GM12878 (cell line): ENCODE data around the gene GRM1.

Source experiments
- FOS ChIP-seq: IDR thresholded peaks from 3 replicates; pipeline ENCODE4 v1.6.1; 2011; ENCODE audit warnings: borderline replicate concordance; ENCODE audit not compliant: insufficient read length; ENCODE audit errors: extremely low read depth
- GABPA ChIP-seq: IDR thresholded peaks from 2 replicates; pipeline ENCODE4 v1.6.1; 2014; ENCODE audit warnings: antibody characterized with exemption, low read depth, mild to moderate bottlenecking, inconsistent platforms
- NBN ChIP-seq: fragments of 450-650 bp; IDR thresholded peaks from 2 replicates; pipeline ENCODE4 v1.6.1; 2016
- PAX8 ChIP-seq: fragments of 450-650 bp; IDR thresholded peaks from 2 replicates; pipeline ENCODE4 v1.6.1; 2017; ENCODE audit warnings: mild to moderate bottlenecking, moderate library complexity
- PML ChIP-seq: IDR thresholded peaks from 2 replicates; pipeline ENCODE4 v1.6.1; 2012; ENCODE audit warnings: low read length, inconsistent platforms
- POLR2A ChIP-seq: IDR thresholded peaks from 2 replicates; pipeline ENCODE4 v1.6.1; 2011; ENCODE audit warnings: low read depth, mild to moderate bottlenecking, low read length
- SIN3A ChIP-seq: IDR thresholded peaks from 2 replicates; pipeline ENCODE4 v1.6.1; 2012; ENCODE audit warnings: low read depth, low read length, improper control_type of control experiment
- SRF ChIP-seq, 2 experiments: IDR thresholded peaks; 2 replicates each; pipeline ENCODE4 v1.6.1; 2011; ENCODE audit warnings: low read depth in 2 of 2, low read length in 2 of 2, mild to moderate bottlenecking in 1 of 2, moderate library complexity in 1 of 2
- STAT3 ChIP-seq: IDR thresholded peaks from 2 replicates; pipeline ENCODE4 v1.6.1; 2011; ENCODE audit warnings: low read depth, low read length, improper control_type of control experiment
- TF ChIP-seq, protein P1 (sequence below), 3 experiments: IDR thresholded peaks in 2 of 3; conservative IDR thresholded peaks in 1 of 3; 2 replicates each; pipeline ENCODE4 v1.5.1; 2011; ENCODE audit warnings: low read depth in 3 of 3, low read length in 3 of 3, mild to moderate bottlenecking in 3 of 3, control low read depth in 2 of 3, moderate library complexity in 2 of 3, inconsistent platforms in 1 of 3, mixed read lengths in 1 of 3; ENCODE audit not compliant: control insufficient read depth in 2 of 3, insufficient read depth in 1 of 3; ENCODE audit errors: extremely low read depth in 1 of 3
- TF ChIP-seq, protein P2 (sequence below): IDR thresholded peaks from 2 replicates; pipeline ENCODE4 v1.6.1; 2012; ENCODE audit warnings: low read length, inconsistent platforms
- TF ChIP-seq, protein P3 (sequence below): IDR thresholded peaks from 2 replicates; pipeline ENCODE4 v1.6.1; 2012; ENCODE audit warnings: low read depth, low read length, improper control_type of control experiment
- TF ChIP-seq, protein P4 (sequence below): fragments of 450-650 bp; formaldehyde crosslinking; IDR thresholded peaks from 2 replicates; pipeline ENCODE4 v1.5.0; 2022; ENCODE audit warnings: mild to moderate bottlenecking, missing genetic modification characterization

DNA sequence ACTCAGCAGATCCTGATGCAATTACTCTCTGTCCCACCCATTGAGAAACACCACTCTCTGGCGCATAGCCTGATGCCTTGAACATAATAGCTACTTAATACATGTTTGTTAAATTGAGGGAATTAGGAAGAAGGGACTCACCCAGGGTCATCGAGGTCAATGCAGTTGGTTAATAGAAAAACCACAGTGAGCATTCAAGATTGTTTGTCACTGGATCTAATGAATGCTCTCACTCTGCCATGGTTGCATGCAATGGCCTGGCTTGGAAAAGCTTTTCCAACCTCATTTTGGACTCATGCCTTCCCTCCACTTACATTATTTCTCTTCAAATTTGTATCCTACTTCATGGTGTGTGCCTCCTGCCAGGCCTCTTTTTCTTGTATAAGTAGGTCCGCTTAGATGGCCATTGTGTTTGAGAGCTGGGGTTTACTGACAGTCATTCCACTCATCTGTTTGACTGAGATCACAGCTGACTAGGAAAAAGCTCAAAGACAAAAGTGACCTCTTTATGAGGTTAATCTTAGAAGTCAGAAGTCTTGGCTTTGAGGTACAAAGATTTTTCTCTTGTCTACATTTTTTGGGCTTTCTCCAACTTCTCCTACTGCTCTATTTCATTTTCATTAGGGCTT lies 360.0 kb downstream of the GRM1 start:
- TF ChIP-seq POLR2A (no peak), GABPA (no peak), PML (no peak), NBN (no peak), PAX8 (no peak), SIN3A (no peak), STAT3 (no peak), SRF (IDR thresholded peaks at IDR 0.05; ENCODE audit: low read depth in 2 of 2, low read length in 2 of 2) (no peak), FOS (no peak)
- TF ChIP-seq, protein P1, sequence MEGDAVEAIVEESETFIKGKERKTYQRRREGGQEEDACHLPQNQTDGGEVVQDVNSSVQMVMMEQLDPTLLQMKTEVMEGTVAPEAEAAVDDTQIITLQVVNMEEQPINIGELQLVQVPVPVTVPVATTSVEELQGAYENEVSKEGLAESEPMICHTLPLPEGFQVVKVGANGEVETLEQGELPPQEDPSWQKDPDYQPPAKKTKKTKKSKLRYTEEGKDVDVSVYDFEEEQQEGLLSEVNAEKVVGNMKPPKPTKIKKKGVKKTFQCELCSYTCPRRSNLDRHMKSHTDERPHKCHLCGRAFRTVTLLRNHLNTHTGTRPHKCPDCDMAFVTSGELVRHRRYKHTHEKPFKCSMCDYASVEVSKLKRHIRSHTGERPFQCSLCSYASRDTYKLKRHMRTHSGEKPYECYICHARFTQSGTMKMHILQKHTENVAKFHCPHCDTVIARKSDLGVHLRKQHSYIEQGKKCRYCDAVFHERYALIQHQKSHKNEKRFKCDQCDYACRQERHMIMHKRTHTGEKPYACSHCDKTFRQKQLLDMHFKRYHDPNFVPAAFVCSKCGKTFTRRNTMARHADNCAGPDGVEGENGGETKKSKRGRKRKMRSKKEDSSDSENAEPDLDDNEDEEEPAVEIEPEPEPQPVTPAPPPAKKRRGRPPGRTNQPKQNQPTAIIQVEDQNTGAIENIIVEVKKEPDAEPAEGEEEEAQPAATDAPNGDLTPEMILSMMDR (IDR thresholded peaks at IDR 0.05 in 2 of 3, conservative IDR thresholded peaks at IDR 0.05 in 1 of 3; ENCODE audit: control insufficient read depth in 2 of 3, extremely low read depth in 1 of 3, insufficient read depth in 1 of 3, low read depth in 3 of 3, low read length in 3 of 3): no peak
- TF ChIP-seq, protein P2, sequence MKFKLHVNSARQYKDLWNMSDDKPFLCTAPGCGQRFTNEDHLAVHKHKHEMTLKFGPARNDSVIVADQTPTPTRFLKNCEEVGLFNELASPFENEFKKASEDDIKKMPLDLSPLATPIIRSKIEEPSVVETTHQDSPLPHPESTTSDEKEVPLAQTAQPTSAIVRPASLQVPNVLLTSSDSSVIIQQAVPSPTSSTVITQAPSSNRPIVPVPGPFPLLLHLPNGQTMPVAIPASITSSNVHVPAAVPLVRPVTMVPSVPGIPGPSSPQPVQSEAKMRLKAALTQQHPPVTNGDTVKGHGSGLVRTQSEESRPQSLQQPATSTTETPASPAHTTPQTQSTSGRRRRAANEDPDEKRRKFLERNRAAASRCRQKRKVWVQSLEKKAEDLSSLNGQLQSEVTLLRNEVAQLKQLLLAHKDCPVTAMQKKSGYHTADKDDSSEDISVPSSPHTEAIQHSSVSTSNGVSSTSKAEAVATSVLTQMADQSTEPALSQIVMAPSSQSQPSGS: no peak
- TF ChIP-seq, protein P3, sequence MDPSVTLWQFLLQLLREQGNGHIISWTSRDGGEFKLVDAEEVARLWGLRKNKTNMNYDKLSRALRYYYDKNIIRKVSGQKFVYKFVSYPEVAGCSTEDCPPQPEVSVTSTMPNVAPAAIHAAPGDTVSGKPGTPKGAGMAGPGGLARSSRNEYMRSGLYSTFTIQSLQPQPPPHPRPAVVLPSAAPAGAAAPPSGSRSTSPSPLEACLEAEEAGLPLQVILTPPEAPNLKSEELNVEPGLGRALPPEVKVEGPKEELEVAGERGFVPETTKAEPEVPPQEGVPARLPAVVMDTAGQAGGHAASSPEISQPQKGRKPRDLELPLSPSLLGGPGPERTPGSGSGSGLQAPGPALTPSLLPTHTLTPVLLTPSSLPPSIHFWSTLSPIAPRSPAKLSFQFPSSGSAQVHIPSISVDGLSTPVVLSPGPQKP: no peak
- TF ChIP-seq, protein P4, sequence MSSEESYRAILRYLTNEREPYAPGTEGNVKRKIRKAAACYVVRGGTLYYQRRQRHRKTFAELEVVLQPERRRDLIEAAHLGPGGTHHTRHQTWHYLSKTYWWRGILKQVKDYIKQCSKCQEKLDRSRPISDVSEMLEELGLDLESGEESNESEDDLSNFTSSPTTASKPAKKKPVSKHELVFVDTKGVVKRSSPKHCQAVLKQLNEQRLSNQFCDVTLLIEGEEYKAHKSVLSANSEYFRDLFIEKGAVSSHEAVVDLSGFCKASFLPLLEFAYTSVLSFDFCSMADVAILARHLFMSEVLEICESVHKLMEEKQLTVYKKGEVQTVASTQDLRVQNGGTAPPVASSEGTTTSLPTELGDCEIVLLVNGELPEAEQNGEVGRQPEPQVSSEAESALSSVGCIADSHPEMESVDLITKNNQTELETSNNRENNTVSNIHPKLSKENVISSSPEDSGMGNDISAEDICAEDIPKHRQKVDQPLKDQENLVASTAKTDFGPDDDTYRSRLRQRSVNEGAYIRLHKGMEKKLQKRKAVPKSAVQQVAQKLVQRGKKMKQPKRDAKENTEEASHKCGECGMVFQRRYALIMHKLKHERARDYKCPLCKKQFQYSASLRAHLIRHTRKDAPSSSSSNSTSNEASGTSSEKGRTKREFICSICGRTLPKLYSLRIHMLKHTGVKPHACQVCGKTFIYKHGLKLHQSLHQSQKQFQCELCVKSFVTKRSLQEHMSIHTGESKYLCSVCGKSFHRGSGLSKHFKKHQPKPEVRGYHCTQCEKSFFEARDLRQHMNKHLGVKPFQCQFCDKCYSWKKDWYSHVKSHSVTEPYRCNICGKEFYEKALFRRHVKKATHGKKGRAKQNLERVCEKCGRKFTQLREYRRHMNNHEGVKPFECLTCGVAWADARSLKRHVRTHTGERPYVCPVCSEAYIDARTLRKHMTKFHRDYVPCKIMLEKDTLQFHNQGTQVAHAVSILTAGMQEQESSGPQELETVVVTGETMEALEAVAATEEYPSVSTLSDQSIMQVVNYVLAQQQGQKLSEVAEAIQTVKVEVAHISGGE (CRISPR knock-in tag): no peak
